ENCODE results near the gene SLCO4A1. TPM values are rescaled to one million over a fixed set of nuclear protein-coding genes. Genes with fewer than 3 reads are reported as not detected.

The SLCO4A1 gene
- total RNA-seq, 1 donor from 2014 or later: 160 TPM

DNA sequence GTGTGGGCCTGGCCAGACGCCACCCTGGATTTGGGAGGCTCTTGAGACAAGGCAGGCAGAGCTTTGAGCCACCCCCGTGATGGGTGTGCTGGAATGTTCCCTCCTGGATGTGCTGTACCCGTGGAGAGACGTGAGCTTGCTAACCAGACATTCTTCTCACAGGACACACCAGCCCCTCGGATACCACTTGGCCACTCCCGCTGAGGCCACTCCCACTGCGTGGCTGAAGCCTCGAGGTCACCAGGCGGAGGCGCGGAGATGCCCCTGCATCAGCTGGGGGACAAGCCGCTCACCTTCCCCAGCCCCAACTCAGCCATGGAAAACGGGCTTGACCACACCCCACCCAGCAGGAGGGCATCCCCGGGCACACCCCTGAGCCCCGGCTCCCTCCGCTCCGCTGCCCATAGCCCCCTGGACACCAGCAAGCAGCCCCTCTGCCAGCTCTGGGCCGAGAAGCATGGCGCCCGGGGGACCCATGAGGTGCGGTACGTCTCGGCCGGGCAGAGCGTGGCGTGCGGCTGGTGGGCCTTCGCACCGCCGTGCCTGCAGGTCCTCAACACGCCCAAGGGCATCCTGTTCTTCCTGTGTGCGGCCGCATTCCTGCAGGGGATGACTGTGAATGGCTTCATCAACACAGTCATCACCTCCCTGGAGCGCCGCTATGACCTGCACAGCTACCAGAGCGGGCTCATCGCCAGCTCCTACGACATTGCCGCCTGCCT, 14.1 kb downstream of the SLCO4A1 start:
- Histone ChIP-seq H3K4me3 (no peak overlapping the region), H3K27ac (no peak overlapping the region), H3K9me3 (no peaks in the 10 kb centered on the region), H3K36me3 (no peaks in the 10 kb centered on the region), H3K27me3 (no peaks in the 10 kb centered on the region), H3K4me1 (peaks cover 4 to 11% of the 10 kb centered on the region in 2 donors)
- TF ChIP-seq, protein P1, sequence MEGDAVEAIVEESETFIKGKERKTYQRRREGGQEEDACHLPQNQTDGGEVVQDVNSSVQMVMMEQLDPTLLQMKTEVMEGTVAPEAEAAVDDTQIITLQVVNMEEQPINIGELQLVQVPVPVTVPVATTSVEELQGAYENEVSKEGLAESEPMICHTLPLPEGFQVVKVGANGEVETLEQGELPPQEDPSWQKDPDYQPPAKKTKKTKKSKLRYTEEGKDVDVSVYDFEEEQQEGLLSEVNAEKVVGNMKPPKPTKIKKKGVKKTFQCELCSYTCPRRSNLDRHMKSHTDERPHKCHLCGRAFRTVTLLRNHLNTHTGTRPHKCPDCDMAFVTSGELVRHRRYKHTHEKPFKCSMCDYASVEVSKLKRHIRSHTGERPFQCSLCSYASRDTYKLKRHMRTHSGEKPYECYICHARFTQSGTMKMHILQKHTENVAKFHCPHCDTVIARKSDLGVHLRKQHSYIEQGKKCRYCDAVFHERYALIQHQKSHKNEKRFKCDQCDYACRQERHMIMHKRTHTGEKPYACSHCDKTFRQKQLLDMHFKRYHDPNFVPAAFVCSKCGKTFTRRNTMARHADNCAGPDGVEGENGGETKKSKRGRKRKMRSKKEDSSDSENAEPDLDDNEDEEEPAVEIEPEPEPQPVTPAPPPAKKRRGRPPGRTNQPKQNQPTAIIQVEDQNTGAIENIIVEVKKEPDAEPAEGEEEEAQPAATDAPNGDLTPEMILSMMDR (IDR thresholded peaks at IDR 0.05): no peak
- no peak for DNase-seq (ENCODE audit: low spot score in 2 of 2)
- intact Hi-C loops (cut with DNase I): no loop called here

DNA sequence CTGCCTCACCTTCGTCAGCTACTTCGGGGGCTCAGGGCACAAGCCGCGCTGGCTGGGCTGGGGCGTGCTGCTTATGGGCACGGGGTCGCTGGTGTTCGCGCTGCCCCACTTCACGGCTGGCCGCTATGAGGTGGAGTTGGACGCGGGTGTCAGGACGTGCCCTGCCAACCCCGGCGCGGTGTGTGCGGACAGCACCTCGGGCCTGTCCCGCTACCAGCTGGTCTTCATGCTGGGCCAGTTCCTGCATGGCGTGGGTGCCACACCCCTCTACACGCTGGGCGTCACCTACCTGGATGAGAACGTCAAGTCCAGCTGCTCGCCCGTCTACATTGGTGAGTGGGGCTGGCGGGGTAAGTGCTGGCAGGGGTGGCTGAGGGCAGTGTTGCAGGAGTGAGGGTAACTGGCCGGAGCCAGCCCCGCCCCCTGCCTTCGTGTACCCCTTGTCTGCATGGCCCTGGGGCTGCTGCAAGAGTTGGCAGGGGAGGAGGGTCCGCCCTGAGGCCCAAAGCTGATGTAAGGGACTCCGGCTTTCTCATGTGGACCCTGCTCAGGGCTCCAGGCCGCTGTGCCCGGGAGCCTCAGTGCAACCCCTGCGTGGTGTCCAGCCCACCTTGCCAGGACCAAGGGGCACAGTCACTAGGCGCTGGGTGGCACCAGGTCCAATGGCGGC, 14.8 kb downstream of the SLCO4A1 start:
- intact Hi-C loops (cut with DNase I): no loop called here
- TF ChIP-seq, protein P1 (IDR thresholded peaks at IDR 0.05): no peak
- H3K27ac ChIP-seq: no peak overlapping the region
- H3K4me1 ChIP-seq: peaks cover 4 to 6% of the 10 kb centered on the region in 2 donors
- no peaks in the 10 kb centered on the region for H3K9me3 ChIP-seq
- no peak overlapping the region for H3K4me3 ChIP-seq
- no peaks in the 10 kb centered on the region for H3K27me3 ChIP-seq
- H3K36me3 ChIP-seq: no peaks in the 10 kb centered on the region
- no peak for DNase-seq (ENCODE audit: low spot score in 2 of 2)

DNA sequence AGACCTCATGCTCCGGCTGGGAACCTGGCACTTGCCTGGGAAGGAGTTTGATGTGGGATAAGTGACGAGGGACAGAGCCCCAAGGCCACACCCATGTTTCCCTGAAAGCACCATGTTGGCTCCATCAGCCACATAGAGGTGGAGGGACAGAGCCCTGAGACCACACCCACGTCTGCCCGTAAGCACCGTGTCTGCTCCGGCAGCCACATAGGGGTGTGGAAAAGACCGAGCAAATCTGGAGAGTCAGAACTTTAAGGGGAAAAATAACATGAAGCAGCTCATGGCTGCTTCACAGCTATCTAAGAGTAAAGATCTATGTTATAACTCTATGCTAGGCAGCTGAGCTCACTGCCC, 15.3 kb downstream of the SLCO4A1 start:
- H3K36me3 ChIP-seq: no peaks in the 10 kb centered on the region
- intact Hi-C loops (cut with DNase I): no loop called here
- H3K27me3 ChIP-seq: no peaks in the 10 kb centered on the region
- no peak overlapping the region for H3K27ac ChIP-seq
- TF ChIP-seq, protein P1 (IDR thresholded peaks at IDR 0.05): no peak
- H3K4me1 ChIP-seq: peaks cover 4 to 5% of the 10 kb centered on the region in 2 donors
- H3K9me3 ChIP-seq: no peaks in the 10 kb centered on the region
- no peak overlapping the region for H3K4me3 ChIP-seq
- DNase-seq (ENCODE audit: low spot score in 2 of 2): no peak

DNA sequence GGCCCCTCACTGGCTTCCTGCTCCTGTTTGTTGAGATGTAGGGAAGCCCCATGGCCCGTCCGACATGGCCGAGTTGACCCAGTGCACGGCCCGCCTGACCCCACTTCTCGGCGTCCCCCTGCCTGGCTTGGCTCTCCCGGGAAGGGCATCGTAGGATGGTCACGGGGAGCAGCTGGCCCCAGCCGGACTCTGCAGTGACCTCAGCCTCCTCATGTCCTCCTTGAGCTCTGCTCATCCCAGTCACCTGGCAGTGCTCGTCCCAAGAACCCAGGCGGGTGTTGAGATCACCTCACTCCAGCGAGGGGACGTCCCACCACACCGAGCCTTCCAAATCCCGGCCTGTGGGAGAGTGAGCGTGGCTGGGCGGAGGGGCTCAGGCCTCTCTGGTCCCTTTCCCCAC, 15.7 kb downstream of the SLCO4A1 start:
- H3K27me3 ChIP-seq: no peaks in the 10 kb centered on the region
- TF ChIP-seq, protein P1 (IDR thresholded peaks at IDR 0.05): no peak
- H3K27ac ChIP-seq: no peak overlapping the region
- H3K36me3 ChIP-seq: no peaks in the 10 kb centered on the region
- H3K4me1 ChIP-seq: peaks cover under 1 to 3% of the 10 kb centered on the region in 2 donors
- no peaks in the 10 kb centered on the region for H3K9me3 ChIP-seq
- H3K4me3 ChIP-seq: no peak overlapping the region
- DNase-seq (ENCODE audit: low spot score in 2 of 2): no peak
- intact Hi-C loops (cut with DNase I): no loop called here

DNA sequence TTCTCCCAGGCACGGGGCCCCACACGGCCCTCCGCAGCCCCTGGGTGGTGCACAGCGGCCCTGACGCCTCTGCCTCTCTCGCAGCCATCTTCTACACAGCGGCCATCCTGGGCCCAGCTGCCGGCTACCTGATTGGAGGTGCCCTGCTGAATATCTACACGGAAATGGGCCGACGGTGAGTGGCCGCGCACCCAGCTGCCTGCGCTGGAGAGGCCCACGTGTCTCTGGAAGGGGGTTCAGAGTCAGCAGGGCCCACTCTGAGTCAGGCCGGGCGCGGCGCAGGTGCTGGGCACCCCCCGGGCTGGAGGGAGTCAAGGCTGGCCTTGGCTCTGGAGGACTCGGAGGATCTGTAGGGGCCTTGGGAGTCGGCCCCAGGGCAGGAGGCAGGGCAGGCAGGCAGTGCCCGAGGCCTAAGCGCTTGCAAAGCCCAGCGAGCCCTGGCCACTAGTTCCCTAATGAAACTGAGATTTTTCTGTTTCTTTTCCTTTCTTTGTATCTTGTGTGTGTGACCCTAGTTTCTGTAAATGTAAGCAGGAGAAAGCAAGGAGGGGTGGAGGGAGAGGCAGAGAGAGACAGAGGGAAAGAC, 16.4 kb downstream of the SLCO4A1 start:
- no peaks in the 10 kb centered on the region for H3K36me3 ChIP-seq
- DNase-seq (ENCODE audit: low spot score in 2 of 2): no peak
- H3K27ac ChIP-seq: no peak overlapping the region
- TF ChIP-seq, protein P1 (IDR thresholded peaks at IDR 0.05): no peak
- H3K4me3 ChIP-seq: no peak overlapping the region
- no peaks in the 10 kb centered on the region for H3K27me3 ChIP-seq
- intact Hi-C loops (cut with DNase I): no loop called here
- H3K9me3 ChIP-seq: no peaks in the 10 kb centered on the region
- no peaks in the 10 kb centered on the region for H3K4me1 ChIP-seq

Data from ascending aorta (tissue), 2 donors.